Activated T-cell treated with anti-CD3 and anti-CD28 coated beads, Interleukin-2, amount 50 U/mL, for 24 hours (primary cell): ENCODE measurements around the gene ADGRB3.

Experiments used
- DNase-seq: peaks from one replicate; pipeline ENCODE4 v3.0.0-alpha.2; 2020
- H3K27ac Mint-ChIP-seq: 2 replicates; pipeline ENCODE4 v1.8.0; 2020; ENCODE audit warnings: mild to moderate bottlenecking, mixed read lengths
- H3K27me3 Mint-ChIP-seq: 2 replicates; pipeline ENCODE4 v1.8.0; 2020; ENCODE audit warnings: mixed read lengths
- H3K36me3 Mint-ChIP-seq: 2 replicates; pipeline ENCODE4 v1.8.0; 2020; ENCODE audit warnings: low read depth, mixed read lengths
- H3K4me1 Mint-ChIP-seq: 2 replicates; pipeline ENCODE4 v1.8.0; 2020; ENCODE audit warnings: low read depth, mixed read lengths
- H3K4me3 Mint-ChIP-seq: 2 replicates; pipeline ENCODE4 v1.8.0; 2020; ENCODE audit warnings: mild to moderate bottlenecking, moderate library complexity, mixed read lengths
- H3K9me3 Mint-ChIP-seq: 2 replicates; pipeline ENCODE4 v1.8.0; 2020; ENCODE audit warnings: mixed read lengths

The ADGRB3 gene

GRCh38 chr6:69303382-69303781 lies 668.3 kb downstream of the ADGRB3 start:
- peaks cover 2% of the 10 kb centered on the region for H3K9me3 Mint-ChIP-seq
- H3K4me1 Mint-ChIP-seq = no peaks in the 10 kb centered on the region
- no peaks in the 10 kb centered on the region for H3K36me3 Mint-ChIP-seq
- H3K4me3 Mint-ChIP-seq = no peak overlapping the region
- no peaks in the 10 kb centered on the region for H3K27me3 Mint-ChIP-seq
- no peak overlapping the region for H3K27ac Mint-ChIP-seq
- no peak for DNase-seq

GRCh38 chr6:69305456-69305855 lies 670.4 kb downstream of the ADGRB3 start:
- Mint-ChIP-seq H3K27ac (no peak overlapping the region), H3K27me3 (no peaks in the 10 kb centered on the region), H3K9me3 (peaks cover 2% of the 10 kb centered on the region), H3K4me1 (no peaks in the 10 kb centered on the region), H3K4me3 (no peak overlapping the region), H3K36me3 (no peaks in the 10 kb centered on the region)
- DNase-seq = no peak

- Mint-ChIP-seq H3K4me3 (no peak overlapping the region), H3K27me3 (no peaks in the 10 kb centered on the region)
Observed at GRCh38 chr6:69308584-69308983, 673.5 kb downstream of the ADGRB3 start.

GRCh38 chr6:69311888-69312287 lies 676.8 kb downstream of the ADGRB3 start:
- Mint-ChIP-seq H3K4me3 (no peak overlapping the region), H3K27me3 (no peaks in the 10 kb centered on the region), H3K4me1 (no peaks in the 10 kb centered on the region), H3K9me3 (no peaks in the 10 kb centered on the region), H3K36me3 (no peaks in the 10 kb centered on the region), H3K27ac (no peak overlapping the region)
- no peak for DNase-seq

More at GRCh38 chr6:69308584-69308983, 673.5 kb downstream of the ADGRB3 start:
- H3K27ac Mint-ChIP-seq = no peak overlapping the region
- no peaks in the 10 kb centered on the region for H3K36me3 Mint-ChIP-seq
- no peaks in the 10 kb centered on the region for H3K4me1 Mint-ChIP-seq
- no peaks in the 10 kb centered on the region for H3K9me3 Mint-ChIP-seq
- DNase-seq = no peak

GRCh38 chr6:69314001-69314400 lies 678.9 kb downstream of the ADGRB3 start:
- H3K36me3 Mint-ChIP-seq = no peaks in the 10 kb centered on the region
- DNase-seq = no peak
- H3K27me3 Mint-ChIP-seq = no peaks in the 10 kb centered on the region
- H3K4me3 Mint-ChIP-seq = no peak overlapping the region
- H3K27ac Mint-ChIP-seq = no peak overlapping the region
- H3K4me1 Mint-ChIP-seq = no peaks in the 10 kb centered on the region
- H3K9me3 Mint-ChIP-seq = no peaks in the 10 kb centered on the region

GRCh38 chr6:69314531-69314930 lies 679.4 kb downstream of the ADGRB3 start:
- H3K4me3 Mint-ChIP-seq = no peak overlapping the region
- no peaks in the 10 kb centered on the region for H3K9me3 Mint-ChIP-seq
- no peaks in the 10 kb centered on the region for H3K4me1 Mint-ChIP-seq
- H3K36me3 Mint-ChIP-seq = no peaks in the 10 kb centered on the region
- no peak overlapping the region for H3K27ac Mint-ChIP-seq
- no peak for DNase-seq
- H3K27me3 Mint-ChIP-seq = no peaks in the 10 kb centered on the region

GRCh38 chr6:69331886-69332285 lies 696.8 kb downstream of the ADGRB3 start:
- no peak for DNase-seq
- Mint-ChIP-seq H3K36me3 (no peaks in the 10 kb centered on the region), H3K9me3 (no peaks in the 10 kb centered on the region), H3K27me3 (no peaks in the 10 kb centered on the region), H3K27ac (no peak overlapping the region), H3K4me3 (no peak overlapping the region), H3K4me1 (no peaks in the 10 kb centered on the region)

GRCh38 chr6:69337311-69337710 lies 702.2 kb downstream of the ADGRB3 start:
- no peak overlapping the region for H3K27ac Mint-ChIP-seq
- no peak overlapping the region for H3K4me3 Mint-ChIP-seq
- no peaks in the 10 kb centered on the region for H3K36me3 Mint-ChIP-seq
- no peak for DNase-seq
- no peaks in the 10 kb centered on the region for H3K27me3 Mint-ChIP-seq
- no peaks in the 10 kb centered on the region for H3K4me1 Mint-ChIP-seq
- no peaks in the 10 kb centered on the region for H3K9me3 Mint-ChIP-seq

- Mint-ChIP-seq H3K27ac (no peak overlapping the region), H3K4me3 (no peak overlapping the region), H3K9me3 (no peaks in the 10 kb centered on the region), H3K4me1 (no peaks in the 10 kb centered on the region), H3K36me3 (no peaks in the 10 kb centered on the region), H3K27me3 (no peaks in the 10 kb centered on the region)
- DNase-seq = no peak
Observed at GRCh38 chr6:69338431-69339162, 703.5 kb downstream of the ADGRB3 start.

- Mint-ChIP-seq H3K4me1 (no peaks in the 10 kb centered on the region), H3K4me3 (no peak overlapping the region), H3K9me3 (no peaks in the 10 kb centered on the region), H3K36me3 (no peaks in the 10 kb centered on the region), H3K27me3 (no peaks in the 10 kb centered on the region), H3K27ac (no peak overlapping the region)
- DNase-seq = no peak
Observed at GRCh38 chr6:69339163-69339550, 704.1 kb downstream of the ADGRB3 start.

GRCh38 chr6:69340196-69340595 lies 705.1 kb downstream of the ADGRB3 start:
- H3K4me1 Mint-ChIP-seq = no peaks in the 10 kb centered on the region
- H3K27ac Mint-ChIP-seq = no peak overlapping the region
- H3K4me3 Mint-ChIP-seq = no peak overlapping the region
- no peaks in the 10 kb centered on the region for H3K36me3 Mint-ChIP-seq
- DNase-seq = no peak
- peaks cover 2% of the 10 kb centered on the region for H3K9me3 Mint-ChIP-seq
- H3K27me3 Mint-ChIP-seq = no peaks in the 10 kb centered on the region

GRCh38 chr6:69343851-69344250 lies 708.8 kb downstream of the ADGRB3 start:
- Mint-ChIP-seq H3K4me1 (no peaks in the 10 kb centered on the region), H3K27ac (no peak overlapping the region), H3K4me3 (no peak overlapping the region), H3K9me3 (peaks cover 2% of the 10 kb centered on the region), H3K27me3 (no peaks in the 10 kb centered on the region), H3K36me3 (no peaks in the 10 kb centered on the region)
- no peak for DNase-seq

- Mint-ChIP-seq H3K4me3 (no peak overlapping the region), H3K27ac (no peak overlapping the region), H3K27me3 (no peaks in the 10 kb centered on the region), H3K9me3 (peaks cover 2% of the 10 kb centered on the region), H3K4me1 (no peaks in the 10 kb centered on the region), H3K36me3 (no peaks in the 10 kb centered on the region)
- DNase-seq = no peak
Observed at GRCh38 chr6:69349771-69350170, 714.7 kb downstream of the ADGRB3 start.

- Mint-ChIP-seq H3K9me3 (no peaks in the 10 kb centered on the region), H3K4me3 (no peak overlapping the region)
- no peak for DNase-seq
Observed at GRCh38 chr6:69362209-69362608, 727.1 kb downstream of the ADGRB3 start.

GRCh38 chr6:69366831-69367230 lies 731.7 kb downstream of the ADGRB3 start:
- H3K27me3 Mint-ChIP-seq = no peaks in the 10 kb centered on the region
- H3K36me3 Mint-ChIP-seq = no peaks in the 10 kb centered on the region

More at GRCh38 chr6:69362209-69362608, 727.1 kb downstream of the ADGRB3 start:
- H3K27ac Mint-ChIP-seq = no peak overlapping the region
- no peaks in the 10 kb centered on the region for H3K36me3 Mint-ChIP-seq
- no peaks in the 10 kb centered on the region for H3K27me3 Mint-ChIP-seq
- no peaks in the 10 kb centered on the region for H3K4me1 Mint-ChIP-seq

GRCh38 chr6:69368613-69369012 lies 733.5 kb downstream of the ADGRB3 start:
- H3K9me3 Mint-ChIP-seq = no peaks in the 10 kb centered on the region
- H3K4me3 Mint-ChIP-seq = no peak overlapping the region
- H3K27me3 Mint-ChIP-seq = no peaks in the 10 kb centered on the region
- no peaks in the 10 kb centered on the region for H3K36me3 Mint-ChIP-seq
- H3K4me1 Mint-ChIP-seq = no peaks in the 10 kb centered on the region
- no peak for DNase-seq
- no peak overlapping the region for H3K27ac Mint-ChIP-seq

More at GRCh38 chr6:69366831-69367230, 731.7 kb downstream of the ADGRB3 start:
- no peak for DNase-seq
- H3K4me1 Mint-ChIP-seq = no peaks in the 10 kb centered on the region
- H3K27ac Mint-ChIP-seq = no peak overlapping the region
- no peaks in the 10 kb centered on the region for H3K9me3 Mint-ChIP-seq
- no peak overlapping the region for H3K4me3 Mint-ChIP-seq
